HFF-Myc (cell line): Measurements from ENCODE around the gene TRPC4.

Source experiments
- DNase-seq: peaks from one replicate; pipeline ENCODE4 v3.0.0-alpha.2; 2011; ENCODE audit warnings: low read depth; ENCODE audit errors: extremely low read depth
- H3K4me3 ChIP-seq: replicated peaks from 2 replicates; pipeline ENCODE4 v1.5.1; 2011; ENCODE audit warnings: low read depth, mild to moderate bottlenecking, control low read depth, low read length
- TF ChIP-seq, protein P1 (sequence below): IDR thresholded peaks from 2 replicates; pipeline ENCODE4 v1.5.1; 2012; ENCODE audit warnings: mild to moderate bottlenecking, low read depth, low read length, control low read depth; ENCODE audit errors: missing control alignments

The TRPC4 gene

DNA sequence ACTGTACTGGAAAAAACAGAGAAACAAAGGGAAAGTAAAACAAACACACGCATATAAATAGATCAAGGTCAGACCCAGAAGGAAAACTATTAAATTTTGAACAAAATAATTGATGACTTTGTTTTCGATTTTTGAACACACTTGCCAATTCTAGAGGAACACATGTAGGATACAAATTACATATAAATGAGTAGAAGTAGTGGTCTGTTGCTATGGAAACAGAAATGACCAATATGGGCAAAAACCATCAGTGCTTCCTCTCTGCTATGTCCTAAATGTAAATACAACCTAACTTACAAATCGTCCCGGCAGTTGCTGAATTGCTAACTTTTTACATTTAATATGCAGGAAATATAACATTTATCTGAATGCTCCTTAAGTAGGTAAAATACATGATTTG, 205.8 kb downstream of the TRPC4 start:
- TF ChIP-seq, protein P1, sequence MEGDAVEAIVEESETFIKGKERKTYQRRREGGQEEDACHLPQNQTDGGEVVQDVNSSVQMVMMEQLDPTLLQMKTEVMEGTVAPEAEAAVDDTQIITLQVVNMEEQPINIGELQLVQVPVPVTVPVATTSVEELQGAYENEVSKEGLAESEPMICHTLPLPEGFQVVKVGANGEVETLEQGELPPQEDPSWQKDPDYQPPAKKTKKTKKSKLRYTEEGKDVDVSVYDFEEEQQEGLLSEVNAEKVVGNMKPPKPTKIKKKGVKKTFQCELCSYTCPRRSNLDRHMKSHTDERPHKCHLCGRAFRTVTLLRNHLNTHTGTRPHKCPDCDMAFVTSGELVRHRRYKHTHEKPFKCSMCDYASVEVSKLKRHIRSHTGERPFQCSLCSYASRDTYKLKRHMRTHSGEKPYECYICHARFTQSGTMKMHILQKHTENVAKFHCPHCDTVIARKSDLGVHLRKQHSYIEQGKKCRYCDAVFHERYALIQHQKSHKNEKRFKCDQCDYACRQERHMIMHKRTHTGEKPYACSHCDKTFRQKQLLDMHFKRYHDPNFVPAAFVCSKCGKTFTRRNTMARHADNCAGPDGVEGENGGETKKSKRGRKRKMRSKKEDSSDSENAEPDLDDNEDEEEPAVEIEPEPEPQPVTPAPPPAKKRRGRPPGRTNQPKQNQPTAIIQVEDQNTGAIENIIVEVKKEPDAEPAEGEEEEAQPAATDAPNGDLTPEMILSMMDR: no peak
- H3K4me3 ChIP-seq: no peak overlapping the region
- DNase-seq: no peak

DNA sequence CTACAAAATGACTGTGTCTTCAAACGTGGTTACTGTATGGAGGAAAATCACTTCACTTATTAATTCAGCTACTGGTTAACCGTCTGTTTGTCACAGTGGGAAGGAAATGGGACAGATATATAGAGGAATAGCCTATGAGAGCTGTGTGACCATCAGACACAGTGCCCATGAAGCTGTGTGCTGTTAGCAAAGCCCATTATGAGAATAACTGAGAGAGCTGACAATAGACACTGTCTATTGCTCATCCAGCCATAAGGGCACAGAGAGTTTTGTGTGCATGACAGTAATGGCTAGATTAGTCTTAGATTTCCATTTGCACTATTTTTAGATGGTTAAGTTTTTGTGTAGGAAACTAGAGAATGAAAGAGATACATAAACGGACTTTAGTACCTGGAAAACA, 206.9 kb downstream of the TRPC4 start:
- no peak overlapping the region for H3K4me3 ChIP-seq
- no peak for DNase-seq
- TF ChIP-seq, protein P1: no peak

DNA sequence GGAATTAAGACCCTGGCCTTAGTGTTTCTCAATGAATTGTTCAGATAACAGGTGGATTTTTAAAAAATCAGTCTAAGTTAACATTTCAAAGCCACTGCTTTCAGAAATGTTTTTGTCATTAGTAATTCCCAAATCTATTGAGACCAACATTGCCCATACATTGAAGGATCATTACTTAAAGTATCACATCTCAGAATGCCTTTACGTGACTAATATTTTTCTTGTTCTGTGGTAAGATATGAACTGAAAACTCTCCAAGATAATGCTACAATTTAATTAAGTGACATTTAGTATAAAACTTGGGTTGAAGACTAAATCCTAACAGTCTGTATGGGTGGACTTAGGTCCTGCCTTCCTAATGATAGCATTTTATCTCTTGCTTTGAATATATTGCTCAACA, 211.6 kb downstream of the TRPC4 start:
- TF ChIP-seq, protein P1: no peak
- no peak overlapping the region for H3K4me3 ChIP-seq
- DNase-seq: no peak

DNA sequence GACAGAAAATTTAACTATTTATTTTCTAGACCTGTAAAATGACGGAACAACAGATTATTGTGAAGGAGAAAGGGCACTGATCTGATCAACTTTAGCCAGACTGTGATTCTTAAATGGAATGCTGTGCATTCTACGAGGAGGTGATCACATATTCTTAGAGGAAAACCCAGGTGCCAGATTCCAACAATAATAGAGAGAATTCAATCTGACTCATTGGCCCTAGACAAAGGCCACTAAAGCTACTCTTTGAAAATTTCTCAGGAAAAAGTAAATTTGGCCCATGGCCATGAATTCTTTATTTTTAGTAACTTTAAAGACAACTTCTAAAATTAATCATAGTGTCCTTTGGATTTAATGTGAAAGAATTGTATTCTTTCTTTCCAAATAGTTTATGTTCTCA, 212.4 kb downstream of the TRPC4 start:
- DNase-seq: no peak
- TF ChIP-seq, protein P1: no peak
- no peak overlapping the region for H3K4me3 ChIP-seq

DNA sequence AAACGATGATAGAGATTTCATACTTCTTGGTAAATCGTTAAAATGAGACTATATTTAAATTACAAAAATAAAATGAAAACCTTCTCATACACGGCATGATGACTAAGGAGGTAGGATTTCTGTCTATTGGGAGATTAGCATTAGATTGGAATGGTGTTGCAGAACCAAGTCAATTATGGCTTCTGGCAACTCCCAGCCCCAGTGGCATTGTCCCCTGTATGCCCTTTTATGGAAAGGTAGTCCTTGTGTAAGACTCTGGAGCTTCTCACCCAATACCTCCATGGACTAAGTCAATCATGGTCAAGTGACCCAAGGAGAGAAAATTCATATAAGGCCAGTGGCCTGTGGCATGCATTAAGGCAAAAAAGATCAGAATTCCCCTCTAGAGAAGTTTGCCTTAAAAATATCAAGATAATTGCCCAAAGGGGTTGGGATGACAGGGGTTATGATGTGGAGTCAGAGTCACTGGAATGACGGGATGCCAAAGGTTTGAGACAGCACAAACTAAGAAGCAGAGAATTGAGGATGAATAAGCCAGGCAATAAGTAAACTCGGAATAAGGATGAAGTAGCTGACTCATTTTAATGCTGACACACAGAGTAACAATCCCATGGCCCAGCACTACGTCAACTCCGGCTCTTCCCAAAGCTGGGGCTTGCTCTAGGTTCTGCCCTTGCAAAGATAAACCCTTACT, 213.2 kb downstream of the TRPC4 start:
- DNase-seq: peak; percentile 55
- H3K4me3 ChIP-seq: no peak overlapping the region
- TF ChIP-seq, protein P1: no peak

DNA sequence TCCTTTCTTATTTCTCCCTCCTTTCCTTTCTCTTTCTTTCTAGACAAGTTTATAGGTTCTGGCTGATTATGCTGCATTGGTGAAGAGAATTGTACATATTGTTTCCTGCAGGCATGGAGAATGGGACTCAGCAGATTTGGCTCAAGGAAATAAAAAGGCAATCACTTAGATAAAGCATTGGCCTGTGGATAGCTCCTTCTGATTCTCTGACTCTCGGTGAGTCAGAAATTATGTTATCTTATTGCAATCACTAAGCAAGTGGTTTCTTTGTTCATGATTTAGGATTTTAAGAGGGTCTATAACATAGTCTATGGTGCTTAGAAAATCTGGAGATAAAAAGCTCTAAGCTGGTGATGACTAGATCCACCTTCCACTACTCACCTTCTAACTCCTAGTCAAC, 217.0 kb downstream of the TRPC4 start:
- DNase-seq: no peak
- H3K4me3 ChIP-seq: no peak overlapping the region
- TF ChIP-seq, protein P1: no peak

DNA sequence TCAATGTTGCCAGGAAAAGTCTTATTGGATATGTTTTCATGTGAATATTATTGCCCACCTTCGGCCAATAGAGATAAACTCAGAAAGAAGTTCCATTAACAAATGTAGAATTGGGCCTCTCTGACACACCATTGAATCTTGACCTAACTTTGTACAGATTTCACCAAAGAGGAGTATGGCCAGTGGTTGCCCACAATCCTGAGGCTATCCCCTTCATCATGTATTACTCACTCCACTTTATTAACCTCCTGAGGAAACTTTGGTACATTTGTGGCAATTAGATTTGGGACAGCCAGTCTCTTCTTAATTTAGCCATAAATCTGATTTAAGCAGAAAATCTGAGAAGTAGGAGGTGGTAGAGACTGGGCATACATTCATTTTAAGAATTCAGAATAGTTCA, 217.7 kb downstream of the TRPC4 start:
- DNase-seq: no peak
- no peak overlapping the region for H3K4me3 ChIP-seq
- TF ChIP-seq, protein P1: no peak
